Tongue (tissue), 2 donors: ENCODE measurements around the gene RNF157. TPM values are rescaled to one million over a fixed set of nuclear protein-coding genes. Genes with fewer than 3 reads are reported as not detected.

Experiments
- DNase-seq: peaks from one replicate; pipeline ENCODE4 v3.0.0-alpha.2; 2015
- total RNA-seq: library from RNA; depleted of rRNA; stranded (reverse); fragments of >200 nt; gene quantifications from one replicate; pipeline ENCODE4 v1.2.3, GENCODE V29; 2014

Gene RNF157
- total RNA-seq, 1 donor from 2014 or later: 6.7 TPM

GRCh38 chr17:76122431-76123190 is 117.7 kb downstream of the RNF157 start:
- DNase-seq: peak; percentile 38

GRCh38 chr17:76121932-76122430 is 118.3 kb downstream of the RNF157 start:
- DNase-seq: no peak

GRCh38 chr17:76120658-76121008 is 119.7 kb downstream of the RNF157 start:
- no peak for DNase-seq

GRCh38 chr17:76119409-76120371 is 120.6 kb downstream of the RNF157 start:
- no peak for DNase-seq

GRCh38 chr17:76115138-76115754 is 125.0 kb downstream of the RNF157 start:
- DNase-seq: no peak

GRCh38 chr17:76111956-76112355 is 128.3 kb downstream of the RNF157 start:
- no peak for DNase-seq

- DNase-seq: no peak
Measured at GRCh38 chr17:76107509-76107908, 132.8 kb downstream of the RNF157 start.

- peak; percentile 33 for DNase-seq
Measured at GRCh38 chr17:76106703-76107102, 133.6 kb downstream of the RNF157 start.

- DNase-seq: no peak
Measured at GRCh38 chr17:76104896-76105231, 135.4 kb downstream of the RNF157 start.

- no peak for DNase-seq
Measured at GRCh38 chr17:76104140-76104895, 136.0 kb downstream of the RNF157 start.

GRCh38 chr17:76103274-76104139 is 136.8 kb downstream of the RNF157 start, which contains the start of gene EXOC7:
TSS of gene EXOC7 (minus strand) at chr17:76103787. CDS start at chr17:76103692, 95 bp downstream.
- DNase-seq: peak; percentile 98

GRCh38 chr17:76102944-76103273 is 137.4 kb downstream of the RNF157 start:
- no peak for DNase-seq

GRCh38 chr17:76097716-76098295 is 142.5 kb downstream of the RNF157 start:
- no peak for DNase-seq

GRCh38 chr17:76095943-76096342 is 144.3 kb downstream of the RNF157 start:
- no peak for DNase-seq

GRCh38 chr17:76094046-76094445 is 146.2 kb downstream of the RNF157 start:
- DNase-seq: no peak

GRCh38 chr17:76092526-76093413 is 147.5 kb downstream of the RNF157 start:
- DNase-seq: no peak
